Fibroblast of lung (primary cell): ENCODE measurements around the gene PTCH2. TPM values are rescaled to one million over a fixed set of nuclear protein-coding genes. Genes with fewer than 3 reads are reported as not detected.

Experiments
- DNase-seq, 2 donors: peaks; one replicate each; pipeline versions ENCODE4 v3.0.0 to v3.0.0-alpha.2; 2010; ENCODE audit warnings: low read depth in 2 of 2
- H2AFZ ChIP-seq: 2 replicates; pipeline ENCODE4 v1.5.1; 2012; ENCODE audit warnings: low read length, control low read depth, inconsistent platforms
- H3K27ac ChIP-seq: 2 replicates; pipeline ENCODE4 v1.5.1; 2011; ENCODE audit warnings: low read length, control low read depth; ENCODE audit not compliant: insufficient read depth
- H3K27me3 ChIP-seq: 2 replicates; pipeline ENCODE4 v1.5.1; 2011; ENCODE audit warnings: mild to moderate bottlenecking, low read length; ENCODE audit not compliant: control insufficient read depth, insufficient read depth
- H3K36me3 ChIP-seq: 2 replicates; pipeline ENCODE4 v1.5.1; 2011; ENCODE audit warnings: low read length; ENCODE audit not compliant: control insufficient read depth, insufficient read depth
- H3K4me1 ChIP-seq: 2 replicates; pipeline ENCODE4 v1.5.1; 2011; ENCODE audit warnings: low read length; ENCODE audit not compliant: control insufficient read depth, insufficient read depth; ENCODE audit errors: extremely low read depth
- H3K4me2 ChIP-seq: 2 replicates; pipeline ENCODE4 v1.5.1; 2011; ENCODE audit warnings: low read length, control low read depth; ENCODE audit not compliant: insufficient read depth; ENCODE audit errors: extremely low read depth
- H3K4me3 ChIP-seq, 4 experiments: fragments of 200-600 bp in 1 of 4; sonication (generic) in 1 of 4; replicated peaks in 1 of 4; 2 replicates each; pipeline ENCODE4 v1.5.1; 2011 to 2016; ENCODE audit warnings: low read length in 4 of 4, low read depth in 3 of 4, mild to moderate bottlenecking in 3 of 4, control low read depth in 2 of 4, inconsistent platforms in 1 of 4, mixed read lengths in 1 of 4; ENCODE audit not compliant: insufficient read depth in 1 of 4; ENCODE audit errors: control extremely low read depth in 1 of 4
- H3K79me2 ChIP-seq: 2 replicates; pipeline ENCODE4 v1.5.1; 2012; ENCODE audit warnings: mild to moderate bottlenecking, low read length, inconsistent platforms; ENCODE audit not compliant: control insufficient read depth, insufficient read depth
- H3K9ac ChIP-seq: 2 replicates; pipeline ENCODE4 v1.5.1; 2011; ENCODE audit warnings: mild to moderate bottlenecking, low read length, control low read depth; ENCODE audit not compliant: insufficient read depth
- H3K9me3 ChIP-seq: 2 replicates; pipeline ENCODE4 v1.5.1; 2012; ENCODE audit warnings: low read depth, low read length; ENCODE audit not compliant: control insufficient read depth, insufficient read depth
- H4K20me1 ChIP-seq: 2 replicates; pipeline ENCODE4 v1.5.1; 2011; ENCODE audit warnings: low read length; ENCODE audit not compliant: control insufficient read depth, insufficient read depth; ENCODE audit errors: extremely low read depth
- CTCF ChIP-seq, 2 donors: IDR thresholded peaks in 1 of 2; conservative IDR thresholded peaks in 1 of 2; 1 replicate in 1 of 2; 2 replicates in 1 of 2; pipeline ENCODE4 v1.5.1; 2011 to 2012; ENCODE audit warnings: low read length in 2 of 2, control low read depth in 1 of 2, inconsistent platforms in 1 of 2, low read depth in 1 of 2, mild to moderate bottlenecking in 1 of 2
- EZH2 ChIP-seq: IDR thresholded peaks from 2 replicates; pipeline ENCODE4 v1.5.1; 2012; ENCODE audit warnings: low read length, control low read depth, mild to moderate bottlenecking; ENCODE audit errors: missing control alignments
- polyA plus RNA-seq, 2 donors: library from polyadenylated mRNA; depleted of rRNA in 1 of 2; stranded (reverse) in 1 of 2; unstranded in 1 of 2; fragments of >200 nt; gene quantifications; 2 replicates each; pipeline ENCODE4 v1.2.1, GENCODE V29; 2011 to 2012; ENCODE audit warnings: missing spikeins in 1 of 2
- total RNA-seq: library from RNA; depleted of rRNA; stranded (reverse); fragments of >200 nt; gene quantifications from 2 replicates; pipeline ENCODE4 v1.2.1, GENCODE V29; 2014

Gene PTCH2
- total and polyA plus RNA-seq, 2 donors (not counting 1 experiment from before 2014, with no cell fraction given), result 0.15 to 0.50 TPM

- H3K4me3 ChIP-seq, result peak overlapping the region; percentile 3 to 64 (median 36)
- peak overlapping the region; percentile 92 for H3K9ac ChIP-seq
- H3K79me2 ChIP-seq, result peaks cover 48% of the 10 kb centered on the region
- no peaks in the 10 kb centered on the region for H3K9me3 ChIP-seq
- no peak overlapping the region for H2AFZ ChIP-seq
- TF ChIP-seq CTCF (conservative IDR thresholded peaks at IDR 0.05 in 1 of 2, IDR thresholded peaks at IDR 0.05 in 1 of 2; ENCODE audit: low read depth in 1 of 2, low read length in 2 of 2) (no peak), EZH2 (no peak)
- peak overlapping the region; percentile 93 for H3K4me2 ChIP-seq
- peaks cover 39% of the 10 kb centered on the region for H3K36me3 ChIP-seq
- peak overlapping the region; percentile 100 for H3K27ac ChIP-seq
- H4K20me1 ChIP-seq, result no peaks in the 10 kb centered on the region
- H3K4me1 ChIP-seq, result peaks cover 74% of the 10 kb centered on the region
- DNase-seq, result peak; percentile 99 to 100
- H3K27me3 ChIP-seq, result no peaks in the 10 kb centered on the region
Measured at GRCh38 chr1:44807364-44808062, 35.5 kb downstream of the PTCH2 start.

DNA sequence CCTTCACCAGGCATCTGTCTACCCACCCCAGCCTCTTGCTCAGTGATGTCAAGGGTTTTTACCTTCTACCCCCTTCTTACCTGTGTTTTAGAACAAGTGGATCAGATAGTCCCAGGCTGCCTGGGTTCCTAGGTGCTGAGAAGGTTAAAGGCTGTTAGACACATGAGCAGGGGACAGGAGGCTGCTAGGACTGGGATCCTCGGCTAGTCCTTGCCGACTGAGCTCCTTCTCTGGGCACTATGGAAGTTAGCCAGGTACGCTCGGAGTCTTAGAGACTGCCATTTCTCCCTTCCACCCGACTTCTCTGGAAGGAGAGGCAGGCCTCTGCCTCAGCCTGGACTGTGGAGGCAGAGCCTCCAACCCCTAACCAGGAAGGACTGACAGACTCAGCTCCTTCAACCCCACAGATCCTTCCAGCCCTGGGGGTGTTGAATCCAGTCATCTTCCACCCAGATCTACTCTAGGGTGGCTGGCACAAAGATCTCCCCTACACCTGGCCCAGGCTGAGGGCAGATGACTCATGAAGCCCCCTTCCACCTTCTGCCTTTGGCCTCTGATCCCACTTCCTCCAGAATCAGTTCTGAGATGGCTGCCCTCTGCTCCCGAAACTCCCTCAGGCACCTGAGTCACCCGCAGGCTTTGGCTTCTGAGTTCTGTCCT, 36.2 kb downstream of the PTCH2 start, which contains the start of gene DYNLT4:
Gene DYNLT4 (minus strand): TSS at position 648 of the 660 bp plus-strand sequence. CDS start 683 bp downstream, outside the sequence.
- H4K20me1 ChIP-seq, result no peaks in the 10 kb centered on the region
- H3K27me3 ChIP-seq, result no peaks in the 10 kb centered on the region
- peaks cover 50% of the 10 kb centered on the region for H3K79me2 ChIP-seq
- H3K9ac ChIP-seq, result peak within 1 kb of the TSS; percentile 92
- H3K36me3 ChIP-seq, result peaks cover 43% of the 10 kb centered on the region
- H3K27ac ChIP-seq, result peak within 1 kb of the TSS; percentile 100
- peaks cover 76% of the 10 kb centered on the region for H3K4me1 ChIP-seq
- H2AFZ ChIP-seq, result no peak within 1 kb of the TSS
- no peaks in the 10 kb centered on the region for H3K9me3 ChIP-seq
- no peak for TF ChIP-seq CTCF (conservative IDR thresholded peaks at IDR 0.05 in 1 of 2, IDR thresholded peaks at IDR 0.05 in 1 of 2; ENCODE audit: low read depth in 1 of 2, low read length in 2 of 2)
- no peak for TF ChIP-seq EZH2
- no peak for DNase-seq
- peak within 1 kb of the TSS; percentile 93 for H3K4me2 ChIP-seq
- peak within 1 kb of the TSS; percentile 3 to 64 (median 36) for H3K4me3 ChIP-seq

DNA sequence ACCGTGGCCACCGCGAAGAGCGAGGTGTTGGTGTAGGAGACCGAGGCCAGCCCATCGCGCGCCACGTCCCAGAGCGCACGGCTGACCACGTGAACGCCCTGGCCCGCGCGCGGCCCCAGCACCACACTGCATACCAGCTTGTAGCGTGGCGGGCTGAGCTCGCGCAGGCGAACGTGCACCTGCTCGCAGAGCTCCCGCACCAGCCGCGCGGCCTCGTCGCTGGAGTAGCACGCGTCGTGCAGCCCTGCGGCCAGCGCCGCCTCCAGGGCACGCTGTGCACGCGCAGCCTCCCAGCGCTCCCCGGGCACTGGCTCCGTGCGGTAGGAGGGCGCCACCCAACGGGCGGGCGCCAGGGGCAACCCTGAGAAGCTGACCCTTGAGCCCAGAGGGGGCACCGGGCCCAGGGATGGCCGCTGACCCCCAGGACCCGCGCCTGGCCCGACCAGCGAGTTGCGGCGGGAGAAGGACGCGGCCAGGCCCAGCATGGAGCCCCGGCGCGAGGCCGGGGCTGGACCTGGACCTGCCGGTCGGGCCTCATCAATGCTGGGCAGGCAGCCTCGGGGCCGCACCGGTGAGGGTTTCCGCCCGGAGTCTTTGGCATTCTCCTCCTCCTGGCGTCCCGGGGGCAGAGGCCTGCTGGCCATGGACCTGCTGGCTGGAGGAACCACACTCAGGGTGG, 36.9 kb downstream of the PTCH2 start:
- Histone ChIP-seq H4K20me1 (no peaks in the 10 kb centered on the region), H3K27me3 (no peaks in the 10 kb centered on the region), H3K27ac (peak overlapping the region; percentile 100), H2AFZ (no peak overlapping the region), H3K4me2 (peak overlapping the region; percentile 55), H3K79me2 (peaks cover 56% of the 10 kb centered on the region), H3K36me3 (peaks cover 44% of the 10 kb centered on the region), H3K9ac (peak overlapping the region; percentile 50), H3K9me3 (no peaks in the 10 kb centered on the region), H3K4me1 (peaks cover 72% of the 10 kb centered on the region), H3K4me3 (no peak overlapping the region)
- DNase-seq, result no peak
- TF ChIP-seq CTCF (conservative IDR thresholded peaks at IDR 0.05 in 1 of 2, IDR thresholded peaks at IDR 0.05 in 1 of 2; ENCODE audit: low read depth in 1 of 2, low read length in 2 of 2) (no peak), EZH2 (no peak)
